ENCODE data around the gene ACOT8. TPM values are rescaled to one million over a fixed set of nuclear protein-coding genes. Genes with fewer than 3 reads are reported as not detected.
"Not testable (repeated sequence)": the region's sequence is repeated elsewhere in the genome, so short reads cannot be mapped to it uniquely, and the experiment has no call there.

ACOT8 gene
- total and polyA plus RNA-seq, 2 donors (not counting 3 experiments of a cell fraction or from before 2014, with no cell fraction given): 15.5 to 50.9 TPM

GRCh38 chr20:45902199-45902701 is 45.1 kb upstream of the ACOT8 start:
- H3K9me1 ChIP-seq (replicated peaks; ENCODE audit: control insufficient read depth, extremely low read depth, insufficient read depth, low read length): no peaks in the 10 kb centered on the region
- no peak for DNase-seq (ENCODE audit: low read depth, low spot score)
- no peak overlapping the region for H2AFZ ChIP-seq (ENCODE audit: low read depth, low read length)
- H4K20me1 ChIP-seq (replicated peaks; ENCODE audit: control insufficient read depth, extremely low read depth, insufficient read depth, low read length): no peaks in the 10 kb centered on the region
- no peaks in the 10 kb centered on the region for H3K4me1 ChIP-seq (ENCODE audit: control insufficient read depth, extremely low read depth, insufficient read depth, low read length)
- FAIRE-seq: no peak
- CTCF ChIA-PET: interaction anchor here (1.3 kb wide), 1 partner anchor 12 kb away, joined by 3 read pairs; no protein-coding TSS in a partner anchor
- TF ChIP-seq POLR2AphosphoS5 (IDR thresholded peaks at IDR 0.05; ENCODE audit: insufficient read depth, low read depth, low read length): no peak
- no peak for TF ChIP-seq MYC (IDR thresholded peaks at IDR 0.05; ENCODE audit: low read depth, low read length)
- TF ChIP-seq POLR2A (IDR thresholded peaks at IDR 0.05; ENCODE audit: low read depth, low read length): no peak
- dilution Hi-C loops (cut with MboI; ENCODE audit: extremely low pct_ligation_motif_present, low sequenced_read_pairs) (no loop called here), intact Hi-C loops (cut with micrococcal nuclease) (no loop called here)
- H3K27me3 ChIP-seq (ENCODE audit: control insufficient read depth in 2 of 2, insufficient read depth in 2 of 2, low read length in 2 of 2): no peaks in the 10 kb centered on the region
- H3K4me3 ChIP-seq (replicated peaks in 1 of 3; ENCODE audit: insufficient read depth in 1 of 3, low read depth in 1 of 3, low read length in 3 of 3): no peak overlapping the region
- peaks cover 0 to 23% of the 10 kb centered on the region in 2 experiments for H3K36me3 ChIP-seq (ENCODE audit: control insufficient read depth in 2 of 2, extremely low read depth in 1 of 2, insufficient read depth in 2 of 2, low read length in 2 of 2)
- no peaks in the 10 kb centered on the region for H3K79me2 ChIP-seq (ENCODE audit: control insufficient read depth, insufficient read depth, low read length)
- H3K27ac ChIP-seq (ENCODE audit: insufficient read depth, low read depth, low read length): no peak overlapping the region
- no peaks in the 10 kb centered on the region for H3K9me3 ChIP-seq (replicated peaks; ENCODE audit: control insufficient read depth, insufficient read depth, low read length)
- POLR2A ChIA-PET: interaction anchor here (0.6 kb wide), 1 partner anchor 22 kb away, joined by 3 read pairs; no protein-coding TSS in a partner anchor
- H3K4me2 ChIP-seq (ENCODE audit: insufficient read depth, low read length): no peak overlapping the region
- BruUV-seq (replicated peaks): no TSS peak
- H3K9ac ChIP-seq (replicated peaks; ENCODE audit: extremely low read depth, insufficient read depth, low read length): no peak overlapping the region

GRCh38 chr20:45901332-45901731 is 44.1 kb upstream of the ACOT8 start:
- intact Hi-C loops (cut with micrococcal nuclease); BruUV-seq (replicated peaks); dilution Hi-C loops (cut with MboI; ENCODE audit: extremely low pct_ligation_motif_present, low sequenced_read_pairs): not testable (repeated sequence)

More at GRCh38 chr20:45901332-45901731, 44.1 kb upstream of the ACOT8 start:
- H3K4me3 ChIP-seq (replicated peaks in 1 of 3; ENCODE audit: insufficient read depth in 1 of 3, low read depth in 1 of 3, low read length in 3 of 3); H3K79me2 ChIP-seq (ENCODE audit: control insufficient read depth, insufficient read depth, low read length); H3K9me3 ChIP-seq (replicated peaks; ENCODE audit: control insufficient read depth, insufficient read depth, low read length); POLR2A ChIA-PET; DNase-seq (ENCODE audit: low read depth, low spot score); H3K9me1 ChIP-seq (replicated peaks; ENCODE audit: control insufficient read depth, extremely low read depth, insufficient read depth, low read length); H3K9ac ChIP-seq (replicated peaks; ENCODE audit: extremely low read depth, insufficient read depth, low read length); H2AFZ ChIP-seq (ENCODE audit: low read depth, low read length); H3K4me2 ChIP-seq (ENCODE audit: insufficient read depth, low read length); H3K27me3 ChIP-seq (ENCODE audit: control insufficient read depth in 2 of 2, insufficient read depth in 2 of 2, low read length in 2 of 2); H3K4me1 ChIP-seq (ENCODE audit: control insufficient read depth, extremely low read depth, insufficient read depth, low read length); H4K20me1 ChIP-seq (replicated peaks; ENCODE audit: control insufficient read depth, extremely low read depth, insufficient read depth, low read length); H3K27ac ChIP-seq (ENCODE audit: insufficient read depth, low read depth, low read length); FAIRE-seq: not testable (repeated sequence)
- CTCF ChIA-PET: interaction anchor here (0.9 kb wide), 1 partner anchor 11 kb away, joined by 3 read pairs; no protein-coding TSS in a partner anchor
- H3K36me3 ChIP-seq (ENCODE audit: control insufficient read depth in 2 of 2, extremely low read depth in 1 of 2, insufficient read depth in 2 of 2, low read length in 2 of 2): peaks cover 4 to 27% of the 10 kb centered on the region in 2 experiments
